Uterus (tissue), 4 donors: ENCODE measurements around the gene VSIG10L2. TPM values are rescaled to one million over a fixed set of nuclear protein-coding genes. Genes with fewer than 3 reads are reported as not detected.
A peak's percentile ranks its signal among the peaks of the same experiment; 100 is the strongest.

Experiments used
- DNase-seq, 2 donors: peaks; one replicate each; pipeline ENCODE4 v3.0.0-alpha.2; 2019 to 2020
- H3K27ac ChIP-seq, 2 donors: fragments of 200-600 bp; sonication (generic); 1 replicate in 1 of 2; 2 replicates in 1 of 2; pipeline ENCODE4 v1.5.1; 2016 to 2018
- H3K27me3 ChIP-seq, 2 donors: fragments of 200-600 bp; sonication (generic); one replicate each; pipeline ENCODE4 v1.5.1; 2018 to 2019; ENCODE audit warnings: control low read depth in 1 of 2
- H3K36me3 ChIP-seq, 2 donors: fragments of 200-600 bp; sonication (generic); one replicate each; pipeline ENCODE4 v1.5.1; 2019; ENCODE audit warnings: control low read depth in 1 of 2
- H3K4me1 ChIP-seq, 2 donors: fragments of 200-600 bp; sonication (generic); one replicate each; pipeline ENCODE4 v1.5.1; 2018 to 2019; ENCODE audit warnings: control low read depth in 1 of 2
- H3K4me3 ChIP-seq, 2 donors: fragments of 200-600 bp; sonication (generic); 1 replicate in 1 of 2; 2 replicates in 1 of 2; pipeline ENCODE4 v1.5.1; 2018 to 2019; ENCODE audit warnings: mild to moderate bottlenecking in 1 of 2
- H3K9me3 ChIP-seq, 2 donors: fragments of 200-600 bp; sonication (generic); one replicate each; pipeline ENCODE4 v1.5.1; 2019; ENCODE audit warnings: control low read depth in 1 of 2
- CTCF ChIP-seq, 4 experiments: fragments of 200-600 bp in 2 of 4; fragments of 450-650 bp in 2 of 4; sonication (generic) in 2 of 4; IDR thresholded peaks; one replicate each; pipeline ENCODE4 v1.5.1; 2016 to 2019; ENCODE audit warnings: antibody characterized with exemption in 4 of 4, mild to moderate bottlenecking in 2 of 4, moderate library complexity in 1 of 4
- POLR2A ChIP-seq, 2 donors: fragments of 450-650 bp; IDR thresholded peaks; one replicate each; pipeline ENCODE4 v1.6.1; 2016; ENCODE audit warnings: antibody characterized with exemption in 2 of 2, mild to moderate bottlenecking in 1 of 2, moderate library complexity in 1 of 2
- intact Hi-C: fragments of 100-400 bp; cut with DNase I; formaldehyde crosslinking; loops from one replicate; pipeline ENCODE4 v1.15.1; 2023; ENCODE audit warnings: low total_unique reads
- total RNA-seq, 4 donors: library from RNA; depleted of rRNA in 3 of 4; stranded (reverse); fragments of >200 nt in 3 of 4; gene quantifications; one replicate each; pipeline versions ENCODE4 v1.1.0 to v1.2.4, GENCODE V29; 2014 to 2023
- donor health status: DM: yes; HTN: yes; CAD: no.

The VSIG10L2 gene
- total RNA-seq, 4 donors from 2014 or later = 1.1 to 9.5 TPM; not detected in 2

- Histone ChIP-seq H3K4me1 (no peaks in the 10 kb centered on the region), H3K27me3 (no peaks in the 10 kb centered on the region), H3K9me3 (no peaks in the 10 kb centered on the region), H3K36me3 (no peaks in the 10 kb centered on the region), H3K4me3 (no peak overlapping the region), H3K27ac (no peak overlapping the region)
- intact Hi-C loops = no loop called here
- TF ChIP-seq CTCF (IDR thresholded peaks at IDR 0.05) (no peak), POLR2A (IDR thresholded peaks at IDR 0.05) (no peak)
- no peak for DNase-seq
Measured at GRCh38 chr11:125933030-125933813, 12.6 kb upstream of the VSIG10L2 start.

GRCh38 chr11:125934473-125934872 lies 11.4 kb upstream of the VSIG10L2 start:
- H3K9me3 ChIP-seq = no peaks in the 10 kb centered on the region
- intact Hi-C loops = no loop called here
- TF ChIP-seq CTCF (IDR thresholded peaks at IDR 0.05) (no peak), POLR2A (IDR thresholded peaks at IDR 0.05) (no peak)
- H3K36me3 ChIP-seq = no peaks in the 10 kb centered on the region
- no peak for DNase-seq
- no peak overlapping the region for H3K4me3 ChIP-seq
- H3K27me3 ChIP-seq = no peaks in the 10 kb centered on the region
- H3K27ac ChIP-seq = peak overlapping the region; percentile 53 to 67
- no peaks in the 10 kb centered on the region for H3K4me1 ChIP-seq

DNA sequence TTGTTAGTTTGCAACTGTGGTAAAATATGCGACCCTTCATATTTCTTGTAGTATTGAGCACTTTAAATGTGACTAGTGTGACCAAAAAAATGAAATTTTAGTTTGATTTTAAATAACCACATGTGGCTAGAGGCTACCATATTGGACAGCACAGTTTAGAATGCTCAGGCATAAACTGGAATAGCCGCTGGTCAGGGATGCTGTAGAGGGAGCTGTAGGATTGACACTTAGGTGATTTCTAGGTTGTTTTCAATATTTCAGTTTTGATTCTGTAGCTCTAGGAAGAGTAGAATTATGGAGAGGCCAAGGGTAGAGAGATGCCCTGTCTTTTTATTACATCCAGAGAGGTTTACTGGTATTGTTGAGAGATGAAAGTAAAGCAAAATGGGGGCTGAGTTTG lies 10.8 kb upstream of the VSIG10L2 start:
- no peaks in the 10 kb centered on the region for H3K4me1 ChIP-seq
- no peaks in the 10 kb centered on the region for H3K9me3 ChIP-seq
- no peak for DNase-seq
- H3K27ac ChIP-seq = peak overlapping the region; percentile 53 to 67
- H3K36me3 ChIP-seq = no peaks in the 10 kb centered on the region
- no peaks in the 10 kb centered on the region for H3K27me3 ChIP-seq
- TF ChIP-seq POLR2A (IDR thresholded peaks at IDR 0.05) = no peak
- no peak for TF ChIP-seq CTCF (IDR thresholded peaks at IDR 0.05)
- intact Hi-C loops = no loop called here
- H3K4me3 ChIP-seq = no peak overlapping the region

- TF ChIP-seq POLR2A (IDR thresholded peaks at IDR 0.05) = no peak
- TF ChIP-seq CTCF (IDR thresholded peaks at IDR 0.05) = no peak
- no peaks in the 10 kb centered on the region for H3K27me3 ChIP-seq
- H3K27ac ChIP-seq = peak overlapping the region; percentile 53 to 67
- DNase-seq = peak; percentile 81 to 82
- no peak overlapping the region for H3K4me3 ChIP-seq
- intact Hi-C loops = no loop called here
- no peaks in the 10 kb centered on the region for H3K4me1 ChIP-seq
- no peaks in the 10 kb centered on the region for H3K36me3 ChIP-seq
- H3K9me3 ChIP-seq = no peaks in the 10 kb centered on the region
Measured at GRCh38 chr11:125935618-125936199, 10.1 kb upstream of the VSIG10L2 start.

DNA sequence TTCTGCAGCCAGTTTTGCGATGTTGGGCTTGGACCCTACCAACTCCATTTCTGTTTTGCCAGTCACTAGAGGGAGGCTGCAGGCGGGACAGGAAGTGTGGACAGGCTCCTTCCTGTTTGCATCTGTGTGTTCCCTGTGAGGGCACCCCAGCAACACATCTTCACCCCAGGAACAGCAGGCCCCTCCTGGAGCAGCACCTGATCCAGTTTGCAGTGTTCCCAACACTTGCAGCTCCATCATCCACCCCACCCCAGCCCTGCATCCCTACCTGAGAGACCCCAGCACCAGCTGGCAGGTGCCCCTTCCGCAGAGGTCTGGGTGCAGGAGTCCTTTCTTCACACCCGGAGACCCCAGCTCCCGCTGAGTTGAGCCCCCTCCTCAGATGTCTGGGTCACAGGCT lies 7.4 kb upstream of the VSIG10L2 start:
- intact Hi-C loops = no loop called here
- Histone ChIP-seq H3K9me3 (no peaks in the 10 kb centered on the region), H3K4me1 (no peaks in the 10 kb centered on the region), H3K27ac (peak overlapping the region; percentile 55 to 58), H3K27me3 (no peaks in the 10 kb centered on the region), H3K4me3 (no peak overlapping the region), H3K36me3 (no peaks in the 10 kb centered on the region)
- TF ChIP-seq CTCF (IDR thresholded peaks at IDR 0.05) (no peak), POLR2A (IDR thresholded peaks at IDR 0.05) (no peak)
- DNase-seq = no peak
